Heart right ventricle (tissue), 16 donors: ENCODE results near the gene MAP3K7CL. TPM values are rescaled to one million over a fixed set of nuclear protein-coding genes. Genes with fewer than 3 reads are reported as not detected.

Experiments used
- ATAC-seq, 8 donors: fragments of 200-7000 bp; cut with Tn5 transposase; one replicate each; pipeline ENCODE4 v1.9.1; 2020; ENCODE audit warnings: mild to moderate bottlenecking in 8 of 8, moderate library complexity in 8 of 8, moderate number of reproducible peaks in 1 of 8
- DNase-seq, 2 donors: peaks; one replicate each; pipeline ENCODE4 v3.0.0-alpha.2; 2020
- H3K27ac ChIP-seq, 10 donors: fragments of 200-600 bp; sonication (generic) in 2 of 10; one replicate each; pipeline versions ENCODE4 v1.5.0 to v1.8.0; 2020 to 2022; ENCODE audit warnings: mild to moderate bottlenecking in 3 of 10
- H3K27me3 ChIP-seq, 7 donors: fragments of 200-600 bp; one replicate each; pipeline ENCODE4 v1.8.0; 2021 to 2022; ENCODE audit warnings: mild to moderate bottlenecking in 2 of 7
- H3K36me3 ChIP-seq, 9 donors: fragments of 200-600 bp; sonication (generic) in 1 of 9; one replicate each; pipeline versions ENCODE4 v1.5.0 to v1.8.0; 2020 to 2022; ENCODE audit warnings: mild to moderate bottlenecking in 2 of 9
- H3K4me1 ChIP-seq, 9 donors: fragments of 200-600 bp; sonication (generic) in 1 of 9; one replicate each; pipeline versions ENCODE4 v1.5.0 to v1.8.0; 2020 to 2022; ENCODE audit warnings: mild to moderate bottlenecking in 4 of 9
- H3K4me3 ChIP-seq, 10 donors: fragments of 200-600 bp; sonication (generic) in 2 of 10; one replicate each; pipeline versions ENCODE4 v1.5.0 to v1.8.0; 2020 to 2022; ENCODE audit warnings: mild to moderate bottlenecking in 7 of 10, moderate library complexity in 2 of 10
- H3K9me3 ChIP-seq, 11 donors: fragments of 200-600 bp in 10 of 11; sonication (generic) in 2 of 11; one replicate each; pipeline versions ENCODE4 v1.5.0 to v1.8.0; 2013 to 2022; ENCODE audit warnings: mild to moderate bottlenecking in 2 of 11, control low read depth in 1 of 11, moderate library complexity in 1 of 11
- CTCF ChIP-seq, 9 donors: fragments of 200-600 bp; sonication (generic) in 2 of 9; IDR thresholded peaks; one replicate each; pipeline versions ENCODE4 v1.5.0 to v1.8.0; 2021 to 2022; ENCODE audit warnings: antibody characterized with exemption in 9 of 9, mild to moderate bottlenecking in 5 of 9, moderate library complexity in 1 of 9
- WGBS, 2 donors: extraction: QIAGEN DNeasy Blood & Tissue Kit; methylation state at CpG; one replicate each; pipeline ENCODE4 v1.1.7; 2013; ENCODE audit warnings: inconsistent platforms in 1 of 2; 5-methylcytosine and 5-hydroxymethylcytosine counted together
- intact Hi-C, 10 donors: fragments of 100-400 bp; cut with DNase I; formaldehyde crosslinking; loops; one replicate each; pipeline versions ENCODE4 v1.11.1 to v1.14.2; 2022
- polyA plus RNA-seq, 2 donors: library from polyadenylated mRNA; stranded (reverse); fragments of 200-250 nt; gene quantifications; one replicate each; pipeline ENCODE4 v1.2.3, GENCODE V29; 2013
- total RNA-seq, 10 donors: library from RNA; stranded (reverse); fragmentation: NEBNext Ultra II Directional in 3 of 10; extraction: Animal tissue kit (Norgen Biotek cat#: 25700) in 3 of 10; gene quantifications; one replicate each; pipeline versions ENCODE4 v1.2.1 to v1.2.4, GENCODE V29; 2021 to 2023
- donor health status: Arrhythmogenic right ventricular cardiomyopathy.
- donor health status: ischemic (EF 13 %, LVEDD 7.1; RV severe dilation, severe dysfunction).
- donor health status: healthy with polysubstance abuse.
- donor health status: DM: no; HTN: yes; CAD: no.
- donor health status: DM: no; HTN: no; CAD: no.
- donor health status: ischemic (EF 25% LVEDD 6.9; RV normal size, moderate dysfunction).
- donor health status: ischemic (EF 25% LVEDD 5.7; RV mildly dilated, moderate dysfunction).
- donor health status: healthy.
- donor health status: DM: yes; HTN: yes; CAD: no.
- donor health status: Ischemic cardiomyopathy.
- donor health status: ischemic (EF 35%, LVEDD 5.7; RV mildly dilated, moderate dysfunction).
- donor health status: nonischemic (EF 11% LVEDD 7.7; RV severe dilation, severe dysfunction).
- donor health status: DM: yes; HTN: yes; CAD: no.
- donor health status: PGD.
- donor health status: ischemic (EF 29% LVEDD 5.4; RV normal size, mild dysfunction).
- donor health status: nonischemic (EF 23%, LVEDD 6.1; RV moderate dilation, normal function).

Gene MAP3K7CL
- total and polyA plus RNA-seq, 12 donors = 0.64 to 62.1 (median 3.6) TPM

GRCh38 chr21:29121759-29122158 lies 8.7 kb upstream of the MAP3K7CL start:
- no peak for TF ChIP-seq CTCF (IDR thresholded peaks at IDR 0.05)
- no peak for ATAC-seq
- H3K4me3 ChIP-seq = no peak overlapping the region
- no peaks in the 10 kb centered on the region for H3K27me3 ChIP-seq
- no peaks in the 10 kb centered on the region for H3K36me3 ChIP-seq
- peaks cover 0 to 9% (median 0%) of the 10 kb centered on the region in 9 donors for H3K4me1 ChIP-seq
- H3K9me3 ChIP-seq = no peaks in the 10 kb centered on the region
- DNase-seq = no peak
- intact Hi-C loops = no loop called here
- 97% methylated on average over 1 of the region's 1 CpG for WGBS, 2 donors
- H3K27ac ChIP-seq = no peak overlapping the region

DNA sequence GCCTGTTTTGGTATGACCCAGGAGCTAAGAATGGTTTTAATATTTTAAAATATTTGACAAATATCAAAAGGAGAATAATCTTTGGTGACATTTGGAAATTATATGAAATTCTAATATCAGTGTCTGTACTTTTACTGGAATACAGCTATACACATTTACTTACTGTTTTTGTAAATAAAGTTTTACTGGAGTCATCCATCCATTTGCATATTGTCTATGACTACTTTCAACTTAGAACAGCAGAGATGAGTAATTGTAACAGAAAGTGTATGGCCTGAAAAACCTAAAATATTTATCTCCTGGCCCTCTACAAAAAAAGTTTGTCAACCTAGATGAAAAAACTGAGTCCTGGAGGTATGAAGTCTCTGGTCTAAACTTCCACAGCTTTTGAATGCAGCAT lies 5.8 kb upstream of the MAP3K7CL start:
- no peak overlapping the region for H3K4me3 ChIP-seq
- ATAC-seq = no peak
- H3K36me3 ChIP-seq = no peaks in the 10 kb centered on the region
- no peaks in the 10 kb centered on the region for H3K27me3 ChIP-seq
- H3K27ac ChIP-seq = no peak overlapping the region
- H3K9me3 ChIP-seq = peaks cover 0 to 8% (median 2%) of the 10 kb centered on the region in 11 donors
- intact Hi-C loops = loop anchor here in 1 of 10 donors (5.0 kb wide), 1 partner anchor 32 kb away; no protein-coding TSS in a partner anchor
- no peak for DNase-seq
- no peaks in the 10 kb centered on the region for H3K4me1 ChIP-seq
- TF ChIP-seq CTCF (IDR thresholded peaks at IDR 0.05) = no peak

GRCh38 chr21:29125191-29125590 lies 5.3 kb upstream of the MAP3K7CL start:
- 80 to 91% methylated on average over 1 of the region's 1 CpG for WGBS, 2 donors
- DNase-seq (no peak), ATAC-seq (no peak)
- TF ChIP-seq CTCF (IDR thresholded peaks at IDR 0.05) = no peak
- Histone ChIP-seq H3K9me3 (peaks cover 0 to 13% (median 2%) of the 10 kb centered on the region in 11 donors), H3K27me3 (no peaks in the 10 kb centered on the region), H3K4me3 (no peak overlapping the region), H3K36me3 (no peaks in the 10 kb centered on the region), H3K27ac (no peak overlapping the region), H3K4me1 (peaks cover 0 to 3% (median 0%) of the 10 kb centered on the region in 9 donors)
- intact Hi-C loops = loop anchor here in 1 of 10 donors (5.0 kb wide), 1 partner anchor 33 kb away; no protein-coding TSS in a partner anchor

DNA sequence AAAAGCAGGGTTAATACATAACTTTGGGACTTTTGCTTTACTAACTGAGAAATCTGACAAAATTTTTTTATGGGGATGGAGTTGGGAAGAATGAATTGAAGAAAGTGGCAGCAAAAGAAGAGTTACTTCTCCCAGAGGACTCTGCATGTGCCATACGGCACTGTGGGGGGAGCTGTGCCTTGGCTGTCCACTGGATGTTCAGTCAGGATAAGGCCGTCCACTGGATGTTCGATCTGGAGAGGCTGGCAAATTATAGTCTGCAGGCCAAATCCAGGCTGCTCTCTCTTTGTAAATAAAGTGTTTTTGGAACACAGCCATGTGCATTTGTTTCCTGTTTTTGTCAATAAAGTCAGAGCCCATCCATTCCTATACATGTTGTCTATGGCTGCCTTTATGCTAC lies 4.5 kb upstream of the MAP3K7CL start:
- DNase-seq = no peak
- Histone ChIP-seq H3K27me3 (no peaks in the 10 kb centered on the region), H3K36me3 (no peaks in the 10 kb centered on the region), H3K4me1 (peaks cover 0 to 10% (median 5%) of the 10 kb centered on the region in 9 donors), H3K27ac (no peak overlapping the region), H3K4me3 (no peak overlapping the region), H3K9me3 (peaks cover 0 to 13% (median 2%) of the 10 kb centered on the region in 11 donors)
- WGBS, 2 donors = 51 to 70% methylated on average over 3 of the region's 3 CpGs
- no peak for TF ChIP-seq CTCF (IDR thresholded peaks at IDR 0.05)
- no peak for ATAC-seq
- intact Hi-C loops = loop anchor here in 1 of 10 donors (5.0 kb wide), 1 partner anchor 34 kb away; no protein-coding TSS in a partner anchor
